IPS-20b (cell line): Measurements from ENCODE around the gene KIF25.

Experiments
- H3K27ac ChIP-seq: one replicate; pipeline ENCODE4 v1.5.1; 2013; ENCODE audit warnings: low read length
- H3K27me3 ChIP-seq: 2 replicates; pipeline ENCODE4 v1.6.1; 2013; ENCODE audit warnings: mild to moderate bottlenecking, low read length, inconsistent platforms; ENCODE audit not compliant: insufficient read depth
- H3K36me3 ChIP-seq: 2 replicates; pipeline ENCODE4 v1.6.1; 2013; ENCODE audit warnings: low read depth, mild to moderate bottlenecking, inconsistent platforms, low read length, moderate library complexity; ENCODE audit not compliant: insufficient read depth
- H3K4me1 ChIP-seq: 2 replicates; pipeline ENCODE4 v1.6.1; 2013; ENCODE audit warnings: mild to moderate bottlenecking, control low read depth, inconsistent platforms, low read length, moderate library complexity; ENCODE audit not compliant: insufficient read depth
- H3K4me3 ChIP-seq: 2 replicates; pipeline ENCODE4 v1.5.1; 2013; ENCODE audit warnings: mild to moderate bottlenecking, low read length, inconsistent platforms
- H3K9ac ChIP-seq: 2 replicates; pipeline ENCODE4 v1.6.1; 2013; ENCODE audit warnings: low read depth, mild to moderate bottlenecking, inconsistent platforms, low read length, moderate library complexity
- H3K9me3 ChIP-seq: 2 replicates; pipeline ENCODE4 v1.6.1; 2013; ENCODE audit warnings: mild to moderate bottlenecking, low read depth, low read length, inconsistent platforms; ENCODE audit not compliant: insufficient read depth

Gene KIF25

GRCh38 chr6:168049706-168050224, 52.3 kb downstream of the KIF25 start:
- Histone ChIP-seq H3K9me3 (no peaks in the 10 kb centered on the region), H3K36me3 (no peaks in the 10 kb centered on the region), H3K27ac (no peak overlapping the region), H3K27me3 (no peaks in the 10 kb centered on the region), H3K4me3 (no peak overlapping the region), H3K4me1 (no peaks in the 10 kb centered on the region), H3K9ac (no peak overlapping the region)

- H3K27ac ChIP-seq, result no peak overlapping the region
- no peaks in the 10 kb centered on the region for H3K4me1 ChIP-seq
- no peaks in the 10 kb centered on the region for H3K36me3 ChIP-seq
- no peaks in the 10 kb centered on the region for H3K9me3 ChIP-seq
- no peak overlapping the region for H3K9ac ChIP-seq
- no peak overlapping the region for H3K4me3 ChIP-seq
- H3K27me3 ChIP-seq, result no peaks in the 10 kb centered on the region
Observed at GRCh38 chr6:168050225-168050880, 52.9 kb downstream of the KIF25 start.

GRCh38 chr6:168050881-168051586, 53.6 kb downstream of the KIF25 start:
- no peaks in the 10 kb centered on the region for H3K9me3 ChIP-seq
- no peak overlapping the region for H3K4me3 ChIP-seq
- no peaks in the 10 kb centered on the region for H3K36me3 ChIP-seq
- H3K27me3 ChIP-seq, result no peaks in the 10 kb centered on the region
- no peaks in the 10 kb centered on the region for H3K4me1 ChIP-seq
- H3K27ac ChIP-seq, result no peak overlapping the region
- H3K9ac ChIP-seq, result no peak overlapping the region

GRCh38 chr6:168051648-168052047, 54.2 kb downstream of the KIF25 start:
- H3K9ac ChIP-seq, result no peak overlapping the region
- no peaks in the 10 kb centered on the region for H3K4me1 ChIP-seq
- H3K9me3 ChIP-seq, result no peaks in the 10 kb centered on the region
- no peaks in the 10 kb centered on the region for H3K36me3 ChIP-seq
- H3K4me3 ChIP-seq, result no peak overlapping the region
- H3K27me3 ChIP-seq, result no peaks in the 10 kb centered on the region
- no peak overlapping the region for H3K27ac ChIP-seq

- no peak overlapping the region for H3K27ac ChIP-seq
- no peaks in the 10 kb centered on the region for H3K9me3 ChIP-seq
- no peaks in the 10 kb centered on the region for H3K4me1 ChIP-seq
- no peak overlapping the region for H3K9ac ChIP-seq
- H3K4me3 ChIP-seq, result no peak overlapping the region
- H3K27me3 ChIP-seq, result no peaks in the 10 kb centered on the region
- no peaks in the 10 kb centered on the region for H3K36me3 ChIP-seq
Observed at GRCh38 chr6:168052291-168052891, 54.9 kb downstream of the KIF25 start.

- Histone ChIP-seq H3K4me1 (no peaks in the 10 kb centered on the region), H3K27me3 (no peaks in the 10 kb centered on the region), H3K36me3 (no peaks in the 10 kb centered on the region), H3K4me3 (no peak overlapping the region), H3K9ac (no peak overlapping the region), H3K27ac (no peak overlapping the region), H3K9me3 (no peaks in the 10 kb centered on the region)
Observed at GRCh38 chr6:168053086-168053956, 55.9 kb downstream of the KIF25 start.

- H3K9me3 ChIP-seq, result no peaks in the 10 kb centered on the region
- no peaks in the 10 kb centered on the region for H3K4me1 ChIP-seq
- no peak overlapping the region for H3K27ac ChIP-seq
- H3K4me3 ChIP-seq, result no peak overlapping the region
- H3K36me3 ChIP-seq, result no peaks in the 10 kb centered on the region
- no peak overlapping the region for H3K9ac ChIP-seq
- no peaks in the 10 kb centered on the region for H3K27me3 ChIP-seq
Observed at GRCh38 chr6:168053957-168054471, 56.5 kb downstream of the KIF25 start.

- H3K9me3 ChIP-seq, result no peaks in the 10 kb centered on the region
- no peak overlapping the region for H3K9ac ChIP-seq
- H3K36me3 ChIP-seq, result no peaks in the 10 kb centered on the region
- no peaks in the 10 kb centered on the region for H3K27me3 ChIP-seq
- H3K4me3 ChIP-seq, result no peak overlapping the region
- H3K4me1 ChIP-seq, result no peaks in the 10 kb centered on the region
- H3K27ac ChIP-seq, result no peak overlapping the region
Observed at GRCh38 chr6:168054765-168055560, 57.5 kb downstream of the KIF25 start.

- Histone ChIP-seq H3K27me3 (no peaks in the 10 kb centered on the region), H3K36me3 (no peaks in the 10 kb centered on the region), H3K9me3 (no peaks in the 10 kb centered on the region), H3K9ac (no peak overlapping the region), H3K4me1 (no peaks in the 10 kb centered on the region), H3K4me3 (no peak overlapping the region), H3K27ac (no peak overlapping the region)
Observed at GRCh38 chr6:168055696-168056489, 58.4 kb downstream of the KIF25 start.

GRCh38 chr6:168056892-168057527, 59.5 kb downstream of the KIF25 start:
- Histone ChIP-seq H3K27ac (no peak overlapping the region), H3K4me1 (no peaks in the 10 kb centered on the region), H3K27me3 (no peaks in the 10 kb centered on the region), H3K4me3 (no peak overlapping the region), H3K9me3 (no peaks in the 10 kb centered on the region), H3K9ac (no peak overlapping the region), H3K36me3 (no peaks in the 10 kb centered on the region)
